Stimulated activated CD8-positive, alpha-beta memory T cell treated with anti-CD3 and anti-CD28 coated beads, Interleukin-7, amount 100 ng/mL, for 4 hours (primary cell): ENCODE data around the gene CIAO3.
A peak's percentile ranks its signal among the peaks of the same experiment; 100 is the strongest.
"Not testable (repeated sequence)": the region's sequence is repeated elsewhere in the genome, so short reads cannot be mapped to it uniquely, and the experiment has no call there.

Experiments used
- DNase-seq, 2 donors: peaks; one replicate each; pipeline ENCODE4 v3.0.0-alpha.2; 2020; ENCODE audit warnings: low read depth in 2 of 2

The CIAO3 gene

DNA sequence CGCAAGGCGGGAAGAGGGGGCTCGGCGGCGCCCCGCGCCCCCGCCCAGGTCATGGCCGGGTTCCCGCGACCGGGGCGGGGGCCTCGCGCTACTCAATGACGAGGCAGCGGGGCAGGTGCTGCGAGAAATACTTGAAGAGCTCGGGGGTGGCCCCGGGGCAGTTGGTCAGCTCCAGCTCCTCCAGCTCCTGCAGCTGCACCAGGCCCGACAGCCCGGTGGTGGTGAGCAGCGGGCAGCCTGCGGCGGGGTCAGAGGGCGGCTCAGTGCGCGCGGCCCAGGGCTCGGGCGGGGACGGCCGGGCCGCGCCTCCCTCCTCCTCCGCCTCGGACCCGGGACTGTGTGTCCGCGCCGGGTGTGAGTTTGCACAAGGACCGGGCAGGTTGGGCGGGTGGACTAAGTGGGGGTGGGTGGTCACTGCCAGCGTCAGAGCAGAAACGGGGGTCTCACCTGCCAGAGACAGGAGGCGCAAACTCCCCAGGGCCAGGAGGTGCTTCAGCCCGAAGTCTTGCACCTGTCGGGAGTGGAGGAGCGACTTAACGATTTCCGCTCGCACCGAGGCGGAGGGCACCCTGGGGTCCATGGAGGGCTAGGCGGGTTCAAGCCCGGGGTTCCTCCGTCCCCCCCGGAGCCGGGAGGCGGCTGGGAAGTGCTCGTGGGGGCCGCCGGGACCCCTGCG, 46.5 kb downstream of the CIAO3 start:
- DNase-seq: no peak

DNA sequence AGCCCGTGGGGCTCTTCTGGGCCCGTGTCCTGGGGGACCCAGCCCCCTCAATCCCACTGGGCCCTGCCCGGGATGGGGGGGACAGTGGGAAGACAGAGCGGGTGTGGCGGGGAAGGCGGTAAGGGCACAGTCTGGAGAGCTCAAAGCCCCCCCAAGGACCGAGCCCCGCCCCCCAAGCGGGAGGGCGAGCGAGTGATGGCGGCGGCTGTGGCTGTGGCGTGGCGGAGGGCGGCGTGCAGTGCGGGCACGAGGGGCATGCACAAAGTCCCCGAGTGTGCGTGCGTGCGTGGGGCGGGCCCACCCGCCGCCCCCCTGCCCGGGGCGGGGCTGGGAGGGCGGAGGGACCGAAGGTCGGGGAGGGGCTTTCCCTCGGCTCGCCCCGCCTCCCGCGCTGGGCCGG, 47.0 kb downstream of the CIAO3 start:
- peak in 1 of 2 donors; percentile 53 for DNase-seq

DNA sequence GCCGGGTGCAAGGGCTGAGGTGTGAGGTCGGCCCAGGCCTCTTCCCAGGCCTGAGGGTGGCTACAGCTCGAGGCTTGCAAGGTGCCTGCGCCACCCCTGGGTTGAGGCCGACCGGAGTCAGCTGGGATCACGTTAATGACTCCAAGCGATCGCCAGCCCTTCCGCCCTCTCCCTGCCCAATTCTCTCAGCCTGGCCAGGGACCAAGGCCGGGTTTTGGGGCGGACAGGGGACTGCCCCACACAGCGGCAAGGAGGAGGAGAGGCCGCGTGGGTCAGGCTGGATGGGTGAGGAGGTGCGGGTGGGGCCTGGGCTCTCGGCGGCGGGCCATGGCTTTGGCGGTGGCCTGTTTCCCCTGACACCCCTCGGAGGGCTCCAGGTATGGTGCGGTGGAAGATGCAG, 47.4 kb downstream of the CIAO3 start:
- no peak for DNase-seq

DNA sequence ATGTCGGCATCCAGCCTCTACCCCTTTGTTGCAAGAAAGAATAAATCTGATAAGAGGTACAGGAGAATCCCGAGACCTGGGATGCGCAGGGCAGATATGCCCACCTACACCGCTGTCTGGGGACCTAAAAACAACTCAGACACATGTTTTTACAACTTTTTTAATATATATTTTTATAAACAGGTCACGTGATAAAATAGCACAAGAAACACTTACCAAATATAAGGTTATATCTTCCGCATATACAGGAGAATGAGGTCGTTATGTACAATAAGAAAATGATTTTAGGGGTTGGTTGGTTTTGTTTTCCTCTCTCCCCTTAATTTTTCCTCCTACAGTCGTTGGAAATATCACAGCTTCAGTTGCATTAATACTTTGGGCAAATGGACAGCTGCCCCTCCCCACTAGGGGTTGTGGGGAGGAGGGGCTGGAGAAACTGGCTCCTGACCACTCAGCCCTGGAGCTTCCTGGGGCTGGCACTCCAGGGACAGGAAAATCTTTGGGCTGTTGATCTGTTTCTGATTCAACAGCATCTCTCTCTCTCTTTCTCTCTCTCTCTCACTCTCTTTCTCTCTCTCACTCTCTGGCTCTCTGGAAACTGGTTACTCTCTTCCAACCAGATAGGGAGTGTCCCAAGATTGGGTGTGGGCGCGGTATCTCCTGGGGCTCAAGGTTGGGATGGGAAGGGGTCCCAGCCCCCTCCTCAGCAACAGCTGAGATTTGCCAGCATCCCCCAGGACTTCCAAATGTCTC, 48.3 kb downstream of the CIAO3 start:
- no peak for DNase-seq

- not testable (repeated sequence) for DNase-seq
Measured at GRCh38 chr16:691242-691641, 49.6 kb downstream of the CIAO3 start.

- DNase-seq: no peak
Measured at GRCh38 chr16:689175-689897, 51.5 kb downstream of the CIAO3 start.

GRCh38 chr16:687499-687898, 53.3 kb downstream of the CIAO3 start:
- DNase-seq: no peak

DNA sequence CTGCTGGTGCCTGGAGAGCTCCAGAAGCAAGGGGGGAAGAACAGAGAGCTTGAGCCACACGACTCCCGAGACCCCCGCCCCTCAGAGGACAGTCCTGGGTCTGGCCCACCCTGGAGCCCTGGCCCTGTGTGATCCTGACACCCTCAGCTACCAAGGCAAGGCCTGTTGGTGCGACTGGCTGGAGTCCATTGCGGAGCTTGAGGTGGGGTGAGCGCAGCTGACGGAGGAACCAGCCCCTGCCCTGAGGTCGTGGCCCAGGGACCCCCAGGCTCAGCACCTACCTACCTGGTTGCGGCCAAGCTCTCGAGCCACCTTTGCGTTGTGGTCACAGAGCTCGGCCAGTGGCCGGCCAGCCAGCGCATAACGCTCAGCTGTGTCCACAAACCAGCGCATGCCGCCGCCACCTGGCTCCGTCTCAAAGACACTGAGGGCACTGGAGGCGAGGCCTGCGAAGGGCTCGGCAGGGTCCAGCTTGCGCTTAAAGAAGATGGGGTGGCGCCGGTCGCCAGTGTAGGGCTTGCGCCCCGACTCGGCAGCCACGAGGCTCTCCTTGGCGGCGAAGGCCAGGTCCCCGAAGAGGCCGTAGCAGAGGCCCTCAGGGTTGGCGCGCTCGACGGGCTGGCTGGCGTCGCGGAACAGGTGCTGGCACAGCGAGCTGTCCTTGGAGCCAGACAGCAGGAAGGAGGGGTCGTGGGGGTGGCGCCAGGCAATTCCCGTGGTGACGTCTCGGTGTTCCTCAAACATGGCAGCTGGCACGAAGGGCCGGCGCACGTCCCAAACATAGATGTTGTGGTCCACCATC, 54.1 kb downstream of the CIAO3 start:
- DNase-seq: no peak

DNA sequence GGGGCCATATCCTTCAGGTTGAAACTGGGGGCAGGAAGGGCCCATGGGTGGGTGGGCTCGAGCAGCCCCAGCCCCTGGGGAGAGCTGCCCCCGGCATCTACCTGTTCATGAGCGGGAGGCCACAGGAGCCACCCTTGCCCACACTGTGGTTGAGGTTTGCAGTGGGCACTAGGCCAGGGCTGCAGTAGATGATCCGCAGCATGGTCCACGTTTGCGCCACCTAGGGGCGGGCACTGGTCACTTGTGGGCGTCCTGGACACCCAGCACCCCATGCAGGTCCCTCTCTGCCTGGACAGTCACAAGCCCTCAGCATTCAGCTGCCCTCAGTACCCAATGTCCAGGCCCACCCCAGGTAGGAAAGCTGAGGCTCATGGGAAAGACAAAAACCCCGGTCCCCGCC, 54.8 kb downstream of the CIAO3 start:
- no peak for DNase-seq

DNA sequence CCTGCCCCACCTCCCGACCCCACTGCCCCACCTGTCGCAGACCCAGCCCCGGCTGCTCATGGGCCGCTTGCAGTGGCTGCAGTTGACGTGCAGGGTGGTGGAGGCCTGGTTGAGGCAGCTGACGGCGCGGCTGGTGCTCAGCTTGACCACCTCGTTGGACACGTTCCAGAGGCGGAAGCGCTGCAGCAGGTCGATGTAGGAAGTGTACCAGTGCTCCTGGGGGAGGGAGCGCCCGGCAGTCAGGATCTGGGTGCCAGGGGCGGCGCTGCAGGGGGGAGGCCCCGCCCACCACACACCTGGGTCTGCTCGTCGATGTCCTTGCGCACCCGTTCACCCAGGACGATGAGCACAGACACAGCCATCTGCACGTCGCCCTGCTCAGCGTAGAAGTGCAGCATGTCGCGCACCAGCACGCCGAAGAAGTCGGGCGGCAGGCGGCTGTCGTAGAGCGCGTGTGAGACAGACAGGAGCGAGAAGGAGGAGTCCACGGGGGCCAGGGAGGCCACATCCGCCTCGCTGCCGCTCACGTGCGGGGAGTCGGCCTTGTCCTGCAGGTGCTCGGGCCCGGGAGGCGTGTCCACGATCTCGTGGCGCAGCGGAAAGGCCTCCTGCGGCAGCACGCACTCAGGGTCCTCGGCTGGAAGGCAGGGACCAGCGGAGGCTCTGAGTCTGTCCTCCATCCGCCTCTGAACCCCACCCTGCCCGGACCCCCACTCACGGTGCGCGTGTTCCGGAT, 55.7 kb downstream of the CIAO3 start:
- DNase-seq: no peak

DNA sequence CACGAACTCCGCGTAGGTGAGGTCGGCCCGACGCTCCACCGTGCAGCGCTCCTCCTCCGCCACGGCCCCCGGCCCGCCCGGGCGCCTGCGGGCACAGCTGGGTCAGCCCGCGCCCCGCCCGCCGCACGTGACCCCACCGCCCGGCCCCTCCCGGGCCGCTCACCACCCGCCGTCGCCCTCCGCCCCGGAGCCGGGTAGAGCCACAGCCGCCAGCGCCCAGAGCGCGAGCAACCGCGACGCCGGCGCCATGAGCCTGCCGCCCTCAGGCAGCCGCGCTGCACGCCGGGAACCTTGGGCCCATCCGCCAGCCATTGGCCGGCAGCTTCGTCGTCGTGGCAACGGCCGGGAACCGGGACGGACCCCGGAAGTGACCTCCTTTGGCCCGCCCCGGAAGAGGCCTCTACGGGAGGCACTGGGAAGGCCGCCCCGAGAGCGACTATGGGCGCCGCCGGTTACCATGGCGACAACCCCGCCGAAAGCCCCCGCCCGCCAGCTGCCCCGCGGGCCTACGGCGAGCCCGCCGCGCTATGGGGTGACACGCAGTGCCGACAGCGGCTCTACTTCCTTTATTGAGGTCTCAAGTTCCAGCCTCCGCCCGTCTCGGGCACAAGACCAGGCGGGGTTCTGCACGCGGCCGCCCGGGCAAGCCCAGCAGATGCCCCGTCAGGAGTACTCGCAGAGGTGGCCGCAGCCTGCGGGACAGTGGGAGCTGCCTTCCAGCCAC, 56.6 kb downstream of the CIAO3 start, which contains the start of gene JMJD8:
Gene JMJD8 (minus strand): TSS at position 264 of the 724 bp plus-strand sequence. CDS start 15 bp downstream, at position 249.
- peak; percentile 89 to 97 for DNase-seq

DNA sequence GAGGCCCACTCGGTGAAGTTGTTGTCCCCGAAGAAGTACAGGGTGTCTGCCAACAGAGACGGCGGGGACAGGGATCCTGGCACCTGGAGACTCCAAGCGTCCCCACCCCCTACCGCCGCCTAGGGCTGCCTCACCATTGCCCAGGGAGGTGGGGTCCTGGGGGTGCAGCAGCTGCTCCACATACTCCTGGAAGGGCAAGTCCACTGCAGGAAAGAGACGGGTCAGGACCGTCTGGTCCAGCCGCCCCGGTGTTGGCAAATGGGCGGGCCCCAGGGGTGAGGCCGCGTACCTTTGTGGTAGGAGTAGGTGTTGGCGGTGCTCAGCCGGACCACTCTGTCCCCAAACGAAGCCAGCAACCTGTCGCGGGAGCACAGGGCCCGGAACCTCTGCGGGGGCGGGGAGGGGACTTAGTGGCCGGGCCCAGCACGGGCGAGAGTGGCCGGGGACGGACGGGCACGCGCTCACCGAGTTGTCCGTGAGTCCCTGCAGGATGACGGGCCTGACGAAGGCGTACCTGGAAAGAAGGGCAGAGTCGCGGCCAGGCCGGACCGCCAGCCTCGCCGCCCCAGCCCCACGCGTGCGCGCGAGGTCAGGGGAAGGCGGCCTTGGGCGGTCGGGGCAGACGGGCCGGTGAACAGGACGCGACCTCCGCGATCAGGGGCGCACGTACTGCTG, 57.3 kb downstream of the CIAO3 start:
- DNase-seq: no peak

DNA sequence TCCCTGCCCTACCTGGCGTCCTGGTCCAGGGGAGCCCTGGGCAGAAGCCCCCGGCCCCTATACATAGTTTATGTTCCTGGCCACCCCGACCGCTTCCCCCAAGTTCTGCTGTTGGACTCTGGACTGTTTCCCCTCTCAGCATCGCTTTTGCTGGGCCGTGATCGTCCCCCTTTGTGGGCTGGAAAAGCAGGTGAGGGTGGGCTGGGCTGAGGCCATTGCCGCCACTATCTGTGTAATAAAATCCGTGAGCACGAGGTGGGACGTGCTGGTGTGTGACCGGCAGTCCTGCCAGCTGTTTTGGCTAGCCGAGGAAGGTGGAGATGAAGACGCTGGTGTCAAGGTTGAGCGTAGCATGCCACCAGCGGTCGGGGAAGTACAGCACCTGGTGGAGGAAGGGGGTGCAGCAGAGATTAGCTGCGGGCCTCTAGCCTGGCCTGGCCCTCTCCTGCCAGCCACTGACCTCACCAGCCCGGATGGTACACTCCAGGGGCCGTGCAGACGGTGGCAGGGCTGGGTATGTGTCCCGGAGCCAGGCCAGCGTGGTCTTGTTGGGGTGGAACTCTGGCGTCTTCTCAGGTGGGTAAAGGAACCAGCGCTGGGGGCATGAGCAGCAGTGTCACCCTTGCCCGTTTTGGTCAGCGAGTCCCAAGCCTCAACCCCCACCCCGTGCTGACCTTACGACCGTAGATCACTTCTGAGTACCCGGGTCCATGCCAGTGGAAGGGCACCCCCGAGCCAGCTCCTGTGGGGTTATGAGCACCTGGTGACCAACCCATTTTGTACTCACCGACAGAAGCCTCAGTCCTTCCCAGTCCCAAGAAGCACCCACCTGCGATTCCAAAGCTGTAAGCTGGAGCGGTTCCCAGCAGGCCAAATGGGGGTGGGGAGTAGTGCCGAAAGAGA, 58.1 kb downstream of the CIAO3 start:
- no peak for DNase-seq

- DNase-seq: no peak
Measured at GRCh38 chr16:681746-682427, 58.9 kb downstream of the CIAO3 start.

GRCh38 chr16:680967-681745, 59.6 kb downstream of the CIAO3 start:
- no peak for DNase-seq

DNA sequence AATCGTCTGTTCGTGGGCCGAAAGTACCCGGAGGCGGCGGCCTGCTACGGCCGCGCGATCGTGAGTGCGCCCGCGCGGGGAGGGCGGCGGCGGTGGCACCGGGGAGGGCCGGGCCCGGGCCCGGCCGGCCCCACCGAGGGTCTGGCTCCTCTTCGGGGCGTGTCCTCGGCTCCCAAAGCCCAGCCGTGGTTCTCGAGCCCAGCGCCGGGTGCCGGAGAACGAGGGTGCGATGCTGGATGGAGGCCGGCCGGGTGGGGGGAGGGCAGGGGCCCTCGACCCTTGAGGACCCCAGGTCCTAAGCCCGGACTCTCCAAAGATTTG, 60.2 kb downstream of the CIAO3 start:
- DNase-seq: no peak

- DNase-seq: peak; percentile 74 to 85
Measured at GRCh38 chr16:679814-680624, 60.8 kb downstream of the CIAO3 start, which contains the start of gene STUB1. Gene STUB1 (plus strand): TSS chr16:680410. CDS start chr16:680526, 116 bp downstream.
